Activated CD8-positive, alpha-beta memory T cell treated with anti-CD3 and anti-CD28 coated beads, Interleukin-2, amount 50 U/mL, for 48 hours (primary cell): Measurements from ENCODE around the gene RAMACL.
A peak's percentile ranks its signal among the peaks of the same experiment; 100 is the strongest.

Experiments used
- DNase-seq: peaks from one replicate; pipeline ENCODE4 v3.0.0-alpha.2; 2020

Gene RAMACL

DNA sequence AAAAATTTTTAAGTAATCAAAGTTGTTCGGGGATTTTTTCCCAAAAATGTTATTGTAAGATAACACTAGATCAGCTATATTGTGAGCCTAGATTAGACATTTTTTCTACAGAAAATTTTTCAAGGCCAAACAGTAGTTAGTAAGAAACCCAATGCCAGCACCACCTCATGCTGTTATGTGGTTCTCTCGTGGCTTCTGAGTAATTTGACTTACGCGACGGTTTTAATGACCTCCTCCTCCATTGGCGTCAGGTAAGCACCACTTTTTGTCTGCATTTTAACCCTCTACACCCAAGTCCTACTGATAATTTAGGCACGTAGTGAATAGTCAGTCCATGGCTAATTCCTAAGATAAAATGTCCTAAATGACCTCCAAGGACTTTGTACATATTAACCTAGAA lies 30.9 kb upstream of the RAMACL start:
- DNase-seq: no peak

DNA sequence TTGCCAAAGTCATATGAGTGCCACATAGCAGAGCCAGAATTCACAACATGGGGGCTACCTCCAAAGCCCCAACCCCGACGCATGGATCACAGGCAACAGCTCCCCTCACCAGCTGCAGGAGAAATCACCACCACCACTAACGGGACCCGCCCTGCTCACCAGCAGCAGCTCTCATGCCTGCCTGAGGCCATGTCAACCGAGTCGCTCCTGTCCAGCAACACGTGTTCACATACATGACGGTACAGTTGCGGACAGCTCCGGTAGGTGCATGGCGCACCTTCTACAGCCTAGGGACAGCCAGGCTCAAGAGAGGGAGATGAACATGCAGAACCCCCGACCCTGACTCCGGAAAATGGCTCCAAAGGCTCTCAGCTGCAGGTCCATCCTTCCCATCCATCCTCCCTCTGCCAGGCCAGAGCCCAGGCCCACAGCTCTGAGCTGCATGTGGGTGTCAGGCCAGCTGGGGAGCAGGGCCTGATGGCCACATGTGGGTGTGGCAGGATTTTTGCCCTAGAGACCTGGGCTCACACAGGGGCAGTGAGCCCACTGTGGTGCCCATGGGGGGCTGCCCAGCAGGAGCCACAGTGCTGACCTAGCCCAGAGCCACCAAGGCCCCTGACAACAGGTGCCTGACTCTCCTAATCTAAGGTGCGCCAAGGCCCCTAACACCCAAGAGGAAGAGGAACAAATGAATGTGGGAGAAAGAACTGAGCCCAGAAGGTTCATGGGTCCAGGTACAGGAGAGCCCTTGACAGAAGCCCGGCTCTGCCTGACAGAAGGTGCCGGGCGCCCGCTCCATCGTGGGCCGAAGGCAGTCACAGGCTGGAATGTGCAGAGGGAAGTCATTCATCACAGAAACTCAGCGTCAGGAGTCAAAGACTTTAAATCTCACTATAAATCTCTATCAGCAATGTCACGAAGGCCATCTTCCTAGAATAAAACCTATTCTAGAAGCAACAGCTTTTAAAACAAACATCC lies 30.1 kb upstream of the RAMACL start:
- DNase-seq: peak; percentile 43

DNA sequence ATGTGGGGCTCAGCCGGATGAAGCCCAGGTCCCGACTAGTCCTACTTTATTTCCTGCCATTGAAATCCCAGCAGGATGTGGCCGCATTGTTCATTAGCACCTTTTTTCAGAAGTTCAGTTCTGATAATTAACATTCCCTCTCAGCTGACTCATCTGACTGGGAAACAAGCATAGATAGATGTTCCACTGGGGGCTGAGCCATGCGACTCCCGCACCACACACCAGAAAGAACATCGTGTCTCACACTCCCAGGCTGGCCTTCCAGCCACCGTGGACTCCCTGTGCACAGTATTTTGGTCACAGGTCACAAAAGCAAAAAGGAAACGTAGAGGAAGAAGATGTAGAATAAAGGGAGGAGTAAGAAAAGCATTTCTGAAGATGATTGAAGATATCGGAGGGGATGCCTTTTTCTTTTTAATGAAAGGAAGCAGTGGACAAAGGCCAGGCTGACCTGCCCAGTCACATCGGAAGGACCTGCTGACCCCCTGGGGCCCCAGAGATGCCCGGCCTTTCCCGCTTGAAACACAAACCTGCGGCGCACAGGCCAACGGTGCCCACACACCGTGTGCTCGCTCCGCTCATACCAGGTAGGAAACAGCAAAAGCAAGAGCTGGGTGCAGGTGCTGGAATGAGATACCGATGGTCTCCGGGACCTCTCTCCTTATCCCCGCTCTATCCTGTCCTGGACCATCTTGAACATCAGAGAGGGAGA lies 28.7 kb upstream of the RAMACL start:
- DNase-seq: no peak

DNA sequence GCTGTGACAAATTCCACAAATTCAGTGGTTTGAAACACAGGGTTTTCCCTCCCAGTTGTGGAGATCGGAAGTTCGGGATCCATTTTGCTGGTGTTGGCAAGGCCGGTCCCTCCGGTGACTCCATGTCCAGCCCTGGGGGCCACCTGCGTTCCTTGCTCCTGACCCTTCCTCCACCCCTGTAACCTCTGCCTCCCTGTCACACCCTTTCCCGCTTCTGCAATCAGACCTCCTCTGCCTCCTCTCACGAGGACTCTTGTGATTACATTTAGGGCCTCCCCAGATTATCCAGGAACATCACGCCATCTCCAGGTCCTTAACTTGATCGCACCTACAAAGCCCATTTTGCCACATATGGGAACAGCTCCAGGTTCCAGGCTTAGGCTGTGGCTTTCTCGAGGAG lies 28.1 kb upstream of the RAMACL start:
- DNase-seq: no peak

GRCh38 chr6:166614171-166614583 lies 27.7 kb upstream of the RAMACL start:
- DNase-seq: peak; percentile 41

GRCh38 chr6:166613027-166613426 lies 26.5 kb upstream of the RAMACL start:
- no peak for DNase-seq

DNA sequence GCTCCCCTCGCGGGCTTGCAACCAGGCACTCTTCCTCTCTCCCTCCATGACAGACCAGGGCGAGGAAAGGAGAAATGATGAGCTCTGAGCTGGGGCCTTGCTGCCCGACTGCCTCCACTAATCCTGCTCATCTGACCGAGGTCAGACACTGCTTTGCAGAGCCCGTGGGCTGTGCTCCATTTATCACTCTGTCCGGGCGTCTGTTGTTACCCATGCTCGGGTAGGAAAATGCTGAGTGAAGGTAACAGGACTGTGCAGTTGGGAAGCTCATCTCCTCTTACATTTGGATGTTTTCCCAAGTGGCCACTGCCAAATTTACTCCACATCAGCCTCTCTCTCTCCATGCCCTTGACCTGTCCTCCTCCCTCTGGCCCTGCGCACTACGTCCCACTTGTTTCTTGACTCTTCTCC lies 26.0 kb upstream of the RAMACL start:
- DNase-seq: peak; percentile 35

GRCh38 chr6:166611631-166612030 lies 25.2 kb upstream of the RAMACL start:
- DNase-seq: no peak

DNA sequence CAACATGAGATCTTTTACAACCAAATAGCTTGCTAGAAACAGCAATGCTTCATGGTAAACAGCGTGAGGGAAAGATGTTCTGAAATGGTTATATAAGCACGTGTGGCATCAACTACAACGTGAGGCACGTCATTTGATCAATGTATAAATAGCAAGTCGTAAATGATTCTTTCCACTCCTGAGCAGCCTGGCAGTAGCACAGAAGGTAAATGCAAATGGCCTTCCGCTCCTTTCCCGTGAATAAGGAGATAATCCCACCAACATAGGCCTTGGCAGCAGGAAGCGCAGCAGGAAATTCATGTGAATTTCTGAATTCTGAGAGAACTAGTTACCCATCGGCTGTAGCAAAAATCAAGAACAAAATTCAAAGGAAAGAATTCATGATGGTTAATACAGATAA lies 23.6 kb upstream of the RAMACL start:
- DNase-seq: no peak

DNA sequence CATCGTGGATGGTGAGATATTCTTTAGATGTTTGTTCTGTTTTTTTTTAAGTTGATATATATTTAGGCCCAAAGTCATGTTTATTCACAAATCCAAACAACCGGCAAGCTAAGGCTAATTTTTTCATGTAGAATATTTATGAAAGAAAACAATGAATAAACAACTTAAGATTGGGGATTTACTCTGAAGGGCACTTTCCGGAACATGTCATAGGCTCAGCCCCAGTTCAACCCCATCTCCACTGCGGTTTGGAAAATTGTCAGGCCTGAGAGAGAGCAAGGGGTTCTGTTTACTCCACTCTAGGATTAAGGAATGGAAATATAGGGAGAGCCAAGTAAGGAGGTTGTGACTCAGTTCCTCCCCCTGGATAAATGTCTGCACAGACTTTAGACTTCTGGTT lies 22.3 kb upstream of the RAMACL start:
- DNase-seq: no peak

DNA sequence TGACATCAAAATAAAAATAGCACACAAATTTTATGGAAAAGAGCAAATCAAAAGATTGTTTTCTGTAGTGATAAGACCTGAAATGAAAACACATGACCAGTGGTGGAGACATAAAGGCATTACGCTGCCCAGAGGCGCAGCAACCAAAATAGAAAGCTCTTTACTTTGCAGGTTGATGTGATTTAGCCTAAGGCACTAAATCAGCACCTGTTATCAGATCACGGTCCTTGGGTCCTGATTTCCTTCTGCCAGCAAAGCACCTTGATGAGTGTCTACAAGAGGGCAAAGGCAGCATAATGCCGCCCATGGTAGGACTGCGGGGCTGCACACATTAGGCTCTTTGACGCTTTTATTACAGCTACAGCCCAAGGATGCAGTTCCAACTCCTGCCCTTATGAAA lies 19.3 kb upstream of the RAMACL start:
- no peak for DNase-seq

DNA sequence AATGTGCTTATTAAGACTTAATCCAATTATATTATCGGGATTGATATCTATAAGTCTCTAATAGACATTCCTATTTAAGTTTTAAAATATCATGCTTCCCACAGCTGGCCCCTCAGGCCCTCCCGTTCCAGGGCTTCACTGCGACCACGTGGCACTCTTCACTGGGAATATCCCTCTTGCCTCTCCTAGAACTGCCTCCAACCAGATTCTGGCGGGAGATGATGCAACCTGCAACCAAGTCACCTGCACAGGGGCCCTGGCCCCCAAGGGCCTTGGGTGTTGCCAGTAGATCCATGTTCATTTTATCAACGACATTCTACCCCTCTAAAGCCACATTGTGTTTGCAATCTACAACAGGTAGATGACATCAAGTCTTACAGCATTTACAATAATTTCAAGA lies 18.4 kb upstream of the RAMACL start:
- DNase-seq: no peak

DNA sequence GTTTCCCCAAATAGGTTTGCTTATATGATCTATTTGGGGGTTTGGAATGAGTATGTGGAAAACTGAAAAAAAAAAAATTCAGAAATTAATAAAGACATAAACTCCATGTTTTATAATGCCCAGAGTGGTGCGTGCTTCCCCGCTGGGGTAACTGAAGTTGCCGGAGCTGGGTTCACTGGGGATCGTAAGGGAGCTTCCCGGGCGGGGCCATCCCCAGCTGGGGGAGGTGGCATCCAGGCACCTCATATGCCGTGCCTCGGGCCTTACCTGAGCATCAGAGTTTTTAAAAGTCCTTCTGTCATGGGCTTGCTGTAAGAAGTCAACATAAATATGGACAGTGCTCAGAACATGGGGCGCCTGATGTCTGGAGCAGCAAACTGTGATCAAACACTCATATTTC lies 17.9 kb upstream of the RAMACL start:
- DNase-seq: no peak

GRCh38 chr6:166603043-166603690 lies 16.7 kb upstream of the RAMACL start:
- no peak for DNase-seq

- DNase-seq: no peak
Measured at GRCh38 chr6:166601956-166602355, 15.5 kb upstream of the RAMACL start.

- no peak for DNase-seq
Measured at GRCh38 chr6:166600931-166601330, 14.5 kb upstream of the RAMACL start.

DNA sequence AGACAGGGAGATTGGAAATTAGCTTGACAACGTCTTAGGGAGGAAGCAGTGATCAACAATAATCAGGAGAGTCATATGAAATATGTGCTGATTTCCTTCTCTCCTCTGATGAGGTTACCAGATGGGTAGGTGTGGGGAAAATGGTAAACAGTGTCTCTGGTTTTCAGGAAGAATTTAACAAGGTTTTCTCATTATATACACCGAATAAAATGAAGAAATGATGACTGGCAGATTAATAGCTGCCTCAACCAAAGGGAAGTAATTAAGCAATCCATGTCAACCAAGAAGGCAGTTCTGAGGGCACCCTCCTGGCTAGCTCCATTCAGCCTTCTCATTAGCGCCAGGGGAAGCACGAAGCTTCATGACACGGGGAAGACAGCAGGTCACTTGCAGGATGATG lies 12.7 kb upstream of the RAMACL start:
- no peak for DNase-seq

DNA sequence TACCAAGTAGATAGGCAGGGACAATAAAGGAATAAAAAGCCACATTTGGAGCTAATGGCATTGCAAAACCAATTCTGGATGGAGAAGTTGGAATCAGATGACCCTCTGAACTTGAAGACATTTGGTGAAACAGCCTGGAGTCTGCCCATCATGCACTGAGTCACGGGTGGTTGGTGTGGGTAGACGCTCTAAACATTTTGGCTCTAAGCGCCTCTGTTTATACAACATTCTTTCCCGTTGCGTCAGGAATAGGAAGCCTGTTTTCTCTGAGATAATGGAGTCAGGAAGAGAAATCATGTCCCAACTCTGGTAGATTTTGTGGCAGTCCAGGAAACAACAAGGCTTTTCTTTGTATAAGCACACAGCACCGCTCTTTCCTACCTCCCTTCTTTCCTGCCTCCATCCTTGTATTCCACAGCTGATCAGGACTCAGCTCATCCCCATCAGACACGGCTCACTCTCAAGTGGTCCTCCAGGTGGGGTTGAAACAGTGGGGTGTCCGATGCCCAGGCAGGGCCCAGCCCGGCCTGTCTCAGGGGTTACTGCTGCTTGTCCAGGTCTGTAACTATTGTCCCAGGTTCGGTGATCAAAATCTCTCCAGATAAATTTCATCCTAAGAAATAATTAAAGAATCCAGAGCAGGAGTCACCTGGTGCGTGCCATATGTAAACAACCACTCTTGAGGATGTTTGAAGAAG lies 12.1 kb upstream of the RAMACL start:
- no peak for DNase-seq

- no peak for DNase-seq
Measured at GRCh38 chr6:166597711-166598440, 11.4 kb upstream of the RAMACL start.

GRCh38 chr6:166596776-166597507 lies 10.5 kb upstream of the RAMACL start:
- DNase-seq: no peak

- no peak for DNase-seq
Measured at GRCh38 chr6:166595949-166596348, 9.5 kb upstream of the RAMACL start.
